Kidney capillary endothelial cell (primary cell): ENCODE results near the gene HSFX3.
A peak's percentile ranks its signal among the peaks of the same experiment; 100 is the strongest.
"Not testable (repeated sequence)": the region's sequence is repeated elsewhere in the genome, so short reads cannot be mapped to it uniquely, and the experiment has no call there.

Experiments used
- DNase-seq: peaks from one replicate; pipeline ENCODE4 v3.0.0-alpha.2; 2018; ENCODE audit warnings: low spot score

The HSFX3 gene

DNA sequence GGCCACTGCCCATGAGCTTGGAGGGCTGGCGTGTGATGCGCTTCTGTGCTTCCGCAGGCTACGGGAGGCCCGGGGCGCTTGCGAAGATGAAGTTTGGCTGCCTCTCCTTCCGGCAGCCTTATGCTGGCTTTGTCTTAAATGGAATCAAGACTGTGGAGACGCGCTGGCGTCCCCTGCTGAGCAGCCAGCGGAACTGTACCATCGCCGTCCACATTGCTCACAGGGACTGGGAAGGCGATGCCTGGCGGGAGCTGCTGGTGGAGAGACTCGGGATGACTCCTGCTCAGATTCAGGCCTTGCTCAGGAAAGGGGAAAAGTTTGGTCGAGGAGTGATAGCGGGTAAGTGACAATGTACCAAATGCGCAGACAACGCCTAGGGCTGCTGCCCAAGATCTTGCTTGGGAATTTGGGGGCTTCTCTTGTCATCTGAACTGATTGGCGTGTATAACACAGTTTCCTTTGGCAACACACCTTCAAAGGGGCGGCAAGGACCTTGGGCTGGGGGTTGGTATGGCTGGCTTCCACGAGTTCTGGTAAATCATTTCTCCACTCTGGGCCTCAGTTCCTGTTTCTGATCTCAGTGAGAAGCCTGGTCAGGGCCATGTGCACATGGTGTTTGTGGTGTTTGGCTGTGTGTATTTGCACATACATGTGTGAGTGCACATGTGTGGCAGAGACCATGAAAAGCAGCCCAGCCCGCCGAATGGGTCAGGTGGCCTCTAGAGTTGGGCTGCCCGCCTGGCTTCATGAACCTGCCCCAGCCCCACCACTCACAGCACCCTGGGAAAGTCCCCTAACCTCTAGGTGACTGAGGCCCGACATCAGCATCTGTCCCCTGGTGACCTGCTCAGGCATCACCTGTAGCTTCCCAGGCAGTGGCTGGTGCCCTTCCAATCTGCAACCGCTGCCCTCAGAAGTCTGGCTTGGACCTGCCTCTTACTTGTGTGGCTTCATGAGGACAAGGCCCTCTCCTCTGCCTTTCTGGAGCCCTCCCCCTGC, 3.9 kb downstream of the HSFX3 start:
- DNase-seq = not testable (repeated sequence)

DNA sequence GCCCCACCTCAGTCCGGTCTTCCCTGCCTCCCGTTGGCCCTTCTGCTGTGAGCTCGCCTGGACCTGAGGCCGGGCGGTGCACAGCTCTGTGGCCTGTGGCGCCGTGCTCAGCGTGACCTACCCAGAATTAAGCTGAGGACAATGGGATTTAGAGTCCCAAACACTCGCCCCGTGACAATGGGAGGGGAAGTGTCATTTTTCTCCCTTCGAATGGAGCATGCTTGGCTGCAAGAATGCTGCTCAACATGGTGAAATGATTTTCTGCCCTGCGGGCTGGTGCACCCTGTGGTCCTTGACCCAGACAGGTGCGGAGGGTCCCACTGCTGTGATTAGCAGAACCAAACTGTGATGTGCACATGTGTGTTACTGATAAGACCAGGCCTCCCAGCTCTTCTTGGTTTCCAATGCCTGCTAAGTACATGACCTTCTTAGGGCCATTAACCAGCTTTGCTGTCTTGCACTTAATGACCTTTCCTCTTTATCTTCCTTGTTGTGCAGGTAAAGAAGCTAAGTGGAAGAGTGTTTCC, 8.1 kb downstream of the HSFX3 start:
- DNase-seq = no peak

DNA sequence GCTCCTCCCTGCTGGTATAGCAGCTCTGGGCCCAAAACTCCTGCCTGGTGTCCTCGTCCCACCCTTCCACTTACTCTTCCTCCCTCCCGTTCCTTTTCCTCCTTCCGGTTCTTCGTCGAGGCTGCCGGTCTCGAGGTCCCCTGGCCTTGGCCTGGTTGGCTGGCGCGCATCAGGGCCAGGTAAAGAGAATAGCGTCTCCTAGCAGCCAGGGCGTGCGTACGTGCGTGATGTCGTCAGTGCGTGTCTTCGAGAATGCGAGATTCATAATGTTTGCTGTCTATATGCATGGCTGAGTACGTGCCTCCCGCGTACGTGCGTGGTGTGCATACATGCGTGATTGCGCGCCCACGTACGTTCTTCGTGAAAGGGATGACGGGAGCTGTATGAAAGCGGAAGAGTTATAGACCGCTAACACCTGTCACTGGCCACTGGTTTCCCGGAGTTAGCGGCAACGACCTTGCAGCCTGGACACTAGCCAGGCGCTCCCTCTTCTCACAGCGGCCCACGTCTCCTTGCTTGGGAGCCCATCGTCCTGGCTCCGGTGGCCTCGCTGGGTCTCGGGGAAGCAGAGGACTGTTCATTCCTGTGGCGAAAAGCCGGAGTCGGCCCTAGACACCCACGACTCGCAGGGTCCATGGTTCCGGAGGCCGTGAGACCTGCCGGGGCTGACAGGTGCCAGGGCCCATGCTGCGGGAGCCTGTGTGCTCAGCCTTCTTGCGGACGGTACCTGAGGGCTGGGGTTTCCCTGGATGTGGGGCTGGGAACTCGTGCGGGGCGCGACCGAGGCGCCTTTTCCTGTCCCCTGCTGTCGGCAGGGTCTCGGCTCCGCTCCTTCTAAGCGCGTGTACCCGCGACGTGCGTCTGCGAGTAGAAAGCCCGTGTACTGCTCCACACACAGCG, 8.9 kb downstream of the HSFX3 start, which contains the start of gene EOLA1:
EOLA1 (plus strand) TSS at position 392 of the 900 bp plus-strand sequence. CDS start 4,619 bp downstream, outside the sequence.
- DNase-seq = peak; percentile 73

DNA sequence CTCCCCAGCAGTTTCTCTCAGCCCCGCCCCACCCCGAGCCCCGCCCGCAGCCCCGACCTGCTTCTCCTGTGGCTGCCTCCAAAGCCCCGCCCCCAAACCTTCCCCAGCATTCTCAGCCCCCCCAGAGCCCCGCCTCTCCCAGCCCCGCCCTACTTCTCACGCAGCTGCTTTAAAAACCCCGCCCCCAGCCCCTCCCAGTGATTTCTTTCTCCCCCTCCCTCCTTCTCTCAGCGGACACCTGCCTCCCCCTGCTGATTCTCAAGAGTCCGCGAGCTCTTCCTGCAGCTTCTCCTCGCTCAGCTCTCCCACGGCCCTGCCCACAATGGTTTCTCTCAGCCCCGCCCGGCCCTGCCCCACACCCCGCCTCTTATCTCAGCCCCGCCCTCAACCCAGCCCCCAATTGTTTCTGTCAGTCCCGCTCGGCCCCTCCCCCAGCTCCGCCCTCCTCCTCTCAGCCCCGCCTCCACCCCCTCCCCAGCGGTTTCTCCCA, 9.5 kb downstream of the HSFX3 start:
- peak; percentile 64 for DNase-seq

DNA sequence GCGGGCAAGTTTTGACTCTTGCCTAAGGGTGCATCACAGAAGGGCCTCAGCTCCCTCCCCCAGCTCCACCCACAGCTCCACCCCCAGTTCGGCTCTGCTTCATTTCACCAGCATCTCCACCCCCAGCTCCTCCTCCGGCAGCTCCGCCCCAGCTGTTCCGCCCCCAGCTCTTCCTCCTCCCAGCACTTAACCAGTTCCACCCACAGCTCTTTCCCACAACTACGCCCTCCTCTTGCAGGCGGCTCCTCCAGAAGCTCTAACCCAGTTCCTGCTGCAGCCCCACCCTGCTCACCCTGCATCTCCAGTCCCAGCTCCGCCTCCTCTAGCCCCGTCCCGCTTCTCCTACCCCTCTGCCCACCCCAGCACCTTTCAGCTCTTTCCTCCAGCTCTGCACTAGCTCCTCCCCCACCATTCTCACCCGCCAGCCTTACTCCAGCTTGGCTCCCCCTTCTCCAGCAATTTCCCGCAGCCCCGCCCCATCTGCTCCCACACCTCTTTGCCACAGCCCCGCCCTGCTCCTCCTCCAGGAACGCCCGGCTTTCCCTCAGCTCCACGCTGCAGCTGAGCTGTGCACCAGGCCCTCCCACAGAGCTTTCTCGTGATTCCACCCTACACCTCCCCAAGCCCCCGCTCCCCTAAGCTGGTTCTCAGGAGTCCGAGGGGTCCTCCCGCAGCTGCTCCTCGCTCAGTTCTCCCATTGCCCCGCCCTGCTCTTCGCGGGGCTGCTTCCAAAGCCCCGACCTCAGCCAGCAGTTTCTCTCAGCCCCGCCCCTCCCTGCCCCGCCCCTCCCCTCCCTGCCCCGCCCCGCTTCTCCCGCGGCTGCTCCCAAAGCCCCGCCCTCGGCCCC, 10.2 kb downstream of the HSFX3 start:
- DNase-seq = peak; percentile 69

DNA sequence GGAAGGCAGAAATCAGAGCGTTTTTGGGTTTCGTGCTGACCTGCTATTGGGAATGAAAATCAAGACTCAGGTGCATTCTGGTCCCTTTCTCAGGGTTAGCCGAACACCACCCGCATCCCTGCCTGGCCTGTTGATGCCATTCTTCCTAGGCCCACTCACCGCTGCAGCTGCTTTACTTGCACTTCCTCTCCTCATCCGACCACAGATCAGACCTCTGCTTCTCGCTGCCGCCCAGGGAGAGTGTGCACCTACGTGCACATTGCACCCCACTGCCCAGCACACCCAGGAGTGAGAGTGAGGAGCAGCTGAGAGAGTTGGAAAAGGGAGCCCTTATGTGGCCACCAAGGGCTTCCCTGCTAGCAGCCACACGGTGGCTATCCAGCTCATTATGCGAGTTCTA, 12.2 kb downstream of the HSFX3 start:
- DNase-seq = not testable (repeated sequence)

DNA sequence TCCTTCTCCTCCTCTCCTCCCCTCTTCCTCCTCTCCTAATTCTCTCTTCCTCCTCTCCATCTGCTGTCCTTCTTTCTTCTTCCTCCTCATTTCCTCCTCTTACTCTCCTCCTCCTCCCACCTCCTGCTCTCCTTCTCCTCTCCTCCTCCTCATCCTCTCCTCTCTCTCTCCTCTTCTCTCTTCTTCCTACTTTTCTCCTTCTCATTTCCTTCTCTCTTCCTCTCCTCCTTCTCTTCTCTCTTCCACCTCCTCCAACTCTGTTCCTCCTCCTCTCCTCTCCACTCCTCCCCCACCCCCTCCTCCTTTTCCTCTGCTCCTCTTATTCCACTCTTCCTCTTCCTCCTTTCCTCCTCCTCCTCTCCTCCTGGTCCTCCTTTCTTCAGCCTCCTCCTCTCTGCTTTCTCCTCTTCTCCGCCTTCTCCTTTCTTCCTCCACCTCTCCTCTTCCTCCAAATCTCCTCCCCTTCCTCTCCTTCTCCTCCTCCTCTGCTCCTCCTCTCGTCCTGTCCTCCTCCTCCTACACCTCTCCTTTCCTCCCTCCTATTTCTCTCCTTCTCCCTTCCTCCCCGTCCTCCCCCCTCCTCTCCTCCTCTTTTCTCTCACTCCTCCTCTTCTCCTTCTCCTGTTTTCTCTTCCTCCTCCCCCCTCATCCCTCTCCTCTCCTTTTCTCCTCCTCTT, 14.7 kb downstream of the HSFX3 start:
- not testable (repeated sequence) for DNase-seq

DNA sequence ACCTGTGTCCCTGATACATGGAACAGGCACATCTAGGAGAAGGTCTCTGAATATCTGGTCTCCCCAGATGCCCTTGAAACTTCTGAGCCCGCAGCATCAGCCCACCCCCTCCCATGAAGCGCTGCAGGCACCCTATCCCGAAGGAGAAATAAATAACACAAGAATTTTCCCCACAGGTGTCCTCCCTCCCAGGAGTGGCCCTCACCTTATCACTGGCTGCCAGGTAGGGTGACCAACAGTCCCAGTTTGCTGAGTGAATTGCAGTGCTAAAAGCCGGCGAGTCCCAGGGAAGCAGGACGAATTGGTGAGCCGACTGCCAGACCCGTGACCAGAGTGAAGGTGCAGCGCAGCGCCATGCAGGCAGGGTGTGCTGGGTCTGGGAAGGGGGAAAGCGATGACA, 15.7 kb downstream of the HSFX3 start:
- not testable (repeated sequence) for DNase-seq

DNA sequence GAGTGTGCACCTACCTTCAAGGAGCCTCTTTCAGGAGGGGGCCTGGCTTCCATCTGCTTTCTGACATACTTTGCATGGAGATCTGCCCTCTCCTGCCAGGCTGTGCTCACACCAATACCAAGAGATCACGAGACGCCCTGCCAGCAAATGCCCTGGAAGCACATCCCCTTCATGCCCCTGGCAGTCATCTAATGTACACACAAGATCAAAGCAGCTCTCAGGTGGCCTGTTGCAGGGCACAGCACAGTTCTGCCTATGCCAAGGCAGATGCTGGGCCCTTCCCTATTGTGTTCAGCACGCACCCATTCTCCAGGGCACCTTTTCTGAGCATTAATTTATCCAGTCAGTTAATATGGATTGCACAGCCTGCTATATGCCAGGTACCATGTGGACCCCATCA, 16.9 kb downstream of the HSFX3 start:
- not testable (repeated sequence) for DNase-seq

DNA sequence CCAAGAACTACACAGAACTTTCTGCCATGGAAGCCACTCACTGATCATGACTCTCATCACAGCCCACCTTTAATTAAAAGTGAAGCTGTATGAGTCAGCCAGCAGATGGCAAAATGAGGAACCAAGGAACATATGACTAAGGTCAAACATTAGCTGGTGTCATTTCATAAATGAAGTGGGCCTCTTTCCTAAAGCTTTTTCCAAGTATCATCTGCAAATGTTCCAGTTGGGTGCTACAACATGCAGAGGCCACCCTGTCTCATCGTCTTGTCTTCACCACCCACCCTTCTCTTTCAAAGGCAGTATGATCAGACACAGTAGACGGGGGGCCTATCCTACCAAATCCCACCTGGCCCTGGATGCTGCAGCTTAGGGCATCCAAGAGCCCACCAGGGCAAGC, 18.1 kb downstream of the HSFX3 start:
- no peak for DNase-seq

DNA sequence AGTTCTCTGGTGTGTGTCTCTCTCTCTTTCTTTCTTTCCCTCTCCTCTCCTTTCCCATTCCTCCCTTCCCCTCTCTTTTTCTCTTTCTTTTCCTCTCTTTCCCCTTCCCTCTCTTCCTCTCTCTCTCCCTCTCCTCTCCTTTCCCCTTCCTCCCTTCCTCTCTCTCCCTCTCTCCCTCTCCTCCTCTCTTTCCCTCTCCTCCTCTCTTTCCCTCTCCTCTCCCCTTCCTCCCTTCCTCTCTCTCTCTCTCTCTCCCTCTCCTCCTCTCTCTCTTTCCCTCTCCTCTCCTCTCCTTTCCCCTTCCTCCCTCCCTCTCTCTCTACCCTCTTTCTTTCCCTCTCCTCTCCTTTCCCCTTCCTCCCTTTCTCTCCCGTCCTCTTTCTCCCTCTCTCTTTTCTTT, 21.3 kb downstream of the HSFX3 start:
- DNase-seq = no peak

DNA sequence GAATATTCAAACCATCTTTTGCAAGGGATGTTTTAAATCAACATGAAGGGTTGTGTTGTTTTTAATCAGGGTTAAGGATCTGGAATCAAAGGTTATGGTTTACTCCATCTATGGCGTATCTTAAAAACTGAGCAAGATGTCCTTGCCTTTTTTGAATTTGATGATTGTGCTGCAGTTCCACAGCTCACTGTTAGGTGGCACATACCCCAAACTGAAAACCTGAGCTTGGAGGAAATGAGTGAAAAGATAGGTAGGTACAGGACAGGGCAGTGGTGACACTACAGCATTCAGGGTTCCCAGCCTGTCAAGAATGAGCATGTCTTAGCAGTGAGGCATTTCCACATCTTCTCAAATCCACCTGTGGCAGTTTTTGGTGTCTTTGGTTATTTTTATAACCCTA, 22.0 kb downstream of the HSFX3 start:
- DNase-seq = no peak

DNA sequence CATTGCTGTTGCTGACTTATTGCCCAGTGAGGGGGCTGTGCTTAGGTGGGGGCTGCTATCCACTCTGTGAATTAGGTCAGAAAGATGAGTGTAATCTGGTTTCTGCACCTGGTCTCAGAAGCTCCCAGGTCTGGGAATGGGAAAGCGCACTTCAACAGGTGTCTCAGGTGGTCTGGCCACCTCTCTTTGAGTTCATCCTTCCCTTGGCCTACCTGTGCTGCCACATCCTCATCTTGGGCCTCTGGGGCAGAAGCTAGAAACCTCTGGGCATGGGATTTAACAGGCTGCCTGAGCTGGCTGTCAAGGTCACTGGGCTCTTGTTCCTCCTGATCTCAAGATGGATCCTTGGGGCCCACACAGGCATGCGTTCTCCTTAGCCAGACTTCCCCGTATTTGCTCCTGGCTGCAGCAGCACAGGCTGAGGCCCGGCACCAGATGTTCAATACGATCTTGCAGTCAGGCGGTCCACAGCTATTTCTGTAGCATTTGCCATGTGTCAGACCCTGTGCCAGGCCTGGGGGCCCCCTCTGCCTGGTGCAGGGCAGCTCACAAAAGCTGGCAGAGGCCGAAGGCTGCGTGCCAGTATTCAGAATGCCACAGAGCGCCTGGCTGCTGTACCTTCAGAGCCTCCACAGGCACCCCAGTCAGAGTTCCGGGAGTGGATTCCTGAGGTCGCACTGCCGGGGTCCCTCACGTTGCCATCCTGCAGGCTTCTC, 23.2 kb downstream of the HSFX3 start:
- not testable (repeated sequence) for DNase-seq

DNA sequence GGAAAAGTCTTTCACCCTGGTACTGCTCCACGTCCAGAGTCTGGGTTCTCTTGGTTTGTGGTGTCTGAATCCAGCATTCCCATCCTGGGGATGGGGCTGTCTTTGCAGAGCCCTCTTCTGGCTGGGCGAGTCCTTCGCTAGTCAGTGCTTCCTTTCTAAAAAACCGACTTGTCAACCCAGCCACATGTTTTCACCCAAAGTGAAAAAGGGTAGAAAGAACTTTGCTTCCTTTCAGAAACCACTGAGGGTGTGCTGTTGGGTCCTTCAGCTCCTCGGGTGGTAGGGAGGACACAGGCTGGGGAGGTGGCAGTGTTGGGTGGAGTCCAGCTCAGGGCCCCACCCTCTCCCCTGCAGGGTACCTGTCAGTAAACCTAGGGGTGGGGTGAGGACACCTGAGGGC, 23.8 kb downstream of the HSFX3 start:
- not testable (repeated sequence) for DNase-seq

DNA sequence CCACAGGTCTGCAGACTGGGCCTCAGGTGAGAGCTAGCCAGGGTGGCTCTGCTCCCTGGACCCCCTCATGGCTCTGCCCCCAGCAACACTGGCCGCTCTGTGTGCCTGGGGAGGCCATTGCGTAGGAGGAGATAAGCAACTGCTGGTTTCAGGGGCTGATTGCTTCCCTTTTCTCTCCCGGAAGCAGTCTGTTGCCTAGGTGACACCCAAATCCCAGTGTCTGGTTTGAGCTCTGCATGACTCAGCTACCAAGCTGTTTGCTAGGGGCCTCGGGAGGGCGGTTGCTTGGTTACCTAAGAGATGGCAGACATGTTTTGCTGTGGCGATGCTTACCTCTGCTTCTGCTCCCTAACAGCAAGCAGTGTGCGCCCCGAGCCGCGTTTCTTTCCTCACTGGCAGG, 24.3 kb downstream of the HSFX3 start:
- DNase-seq = not testable (repeated sequence)

DNA sequence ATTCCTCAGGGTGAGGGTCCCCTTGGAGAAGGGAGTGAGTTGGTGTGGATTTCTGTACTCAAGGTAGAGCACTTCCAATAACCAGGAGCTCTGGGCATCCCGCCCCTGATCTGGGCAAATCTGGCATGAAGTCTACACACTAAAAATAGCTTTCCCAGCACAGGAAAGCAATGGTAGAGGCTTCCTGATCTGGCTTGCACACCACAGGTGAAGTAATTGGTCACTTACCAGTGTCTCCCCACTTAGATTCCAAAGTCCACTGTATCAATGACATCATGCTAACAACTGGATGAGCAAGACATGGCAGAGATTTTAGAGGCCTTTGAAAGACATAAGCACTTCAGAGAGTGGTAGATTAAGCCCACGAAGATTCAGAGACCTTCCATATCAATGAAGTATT, 26.8 kb downstream of the HSFX3 start:
- no peak for DNase-seq

DNA sequence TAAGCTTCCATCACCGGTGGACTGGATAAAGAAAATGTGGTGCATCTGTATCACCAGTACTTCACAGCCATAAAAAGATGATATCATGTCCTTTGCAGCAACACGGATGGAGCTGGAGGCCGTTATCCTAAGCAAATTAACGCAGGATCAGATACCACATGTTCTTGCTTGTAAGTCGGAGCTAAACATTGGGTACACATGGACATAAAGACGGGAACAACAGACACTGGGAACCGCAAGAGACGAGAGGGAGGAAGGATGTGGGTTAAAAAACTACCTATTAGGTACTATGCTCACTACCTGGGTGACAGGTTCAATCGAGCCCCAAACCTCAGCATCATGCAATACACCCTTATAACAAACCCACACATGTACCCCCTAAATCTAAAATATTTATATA, 28.3 kb downstream of the HSFX3 start:
- DNase-seq = no peak

DNA sequence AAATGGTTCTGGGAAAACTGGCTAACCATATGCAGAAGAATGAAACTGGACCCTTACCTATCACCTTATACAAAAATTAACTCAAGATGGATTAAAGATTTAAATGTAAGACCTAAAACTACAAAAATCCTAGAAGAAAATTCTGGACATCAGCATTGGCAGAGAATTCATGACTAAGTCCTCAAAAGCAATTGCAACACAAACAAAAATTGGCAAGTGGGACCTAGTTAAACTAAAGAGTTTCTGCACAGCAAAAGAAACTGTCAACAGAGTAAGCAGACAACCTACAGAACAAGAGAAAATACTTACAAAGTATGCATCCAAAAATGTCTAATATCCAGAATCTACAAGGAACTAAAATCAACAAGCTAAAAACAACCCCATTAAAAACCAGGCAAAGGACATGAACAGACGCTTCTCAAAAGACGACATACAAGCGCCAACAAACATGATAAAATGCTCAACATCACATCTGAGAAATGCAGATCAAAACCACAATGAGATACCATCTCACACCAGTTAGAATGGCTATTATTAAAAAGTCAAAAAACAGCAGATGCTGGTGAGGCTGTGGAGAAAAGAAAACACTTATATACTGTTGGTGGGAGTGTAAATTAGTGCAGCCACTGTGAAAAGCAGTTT, 29.0 kb downstream of the HSFX3 start:
- not testable (repeated sequence) for DNase-seq

DNA sequence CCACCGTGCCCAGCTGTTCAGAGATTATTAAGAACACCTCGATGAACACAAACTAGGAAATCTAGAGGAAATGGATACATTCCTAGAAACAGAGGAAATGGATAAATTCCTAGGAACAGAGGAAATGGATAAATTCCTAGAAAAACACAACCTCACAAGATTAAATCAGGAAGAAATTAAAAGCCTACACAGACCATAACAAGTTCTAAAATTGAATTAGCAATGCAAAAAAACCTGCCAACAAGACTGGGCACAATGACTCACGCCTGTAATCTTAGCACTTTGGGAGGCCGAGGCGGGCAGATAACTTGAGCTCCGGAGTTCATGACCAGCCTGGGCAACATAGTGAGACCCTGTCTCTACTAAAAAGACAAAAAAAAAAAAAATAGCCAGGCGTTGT, 31.5 kb downstream of the HSFX3 start:
- DNase-seq = no peak
